ENCODE measurements around the gene RABGAP1.

The RABGAP1 gene

DNA sequence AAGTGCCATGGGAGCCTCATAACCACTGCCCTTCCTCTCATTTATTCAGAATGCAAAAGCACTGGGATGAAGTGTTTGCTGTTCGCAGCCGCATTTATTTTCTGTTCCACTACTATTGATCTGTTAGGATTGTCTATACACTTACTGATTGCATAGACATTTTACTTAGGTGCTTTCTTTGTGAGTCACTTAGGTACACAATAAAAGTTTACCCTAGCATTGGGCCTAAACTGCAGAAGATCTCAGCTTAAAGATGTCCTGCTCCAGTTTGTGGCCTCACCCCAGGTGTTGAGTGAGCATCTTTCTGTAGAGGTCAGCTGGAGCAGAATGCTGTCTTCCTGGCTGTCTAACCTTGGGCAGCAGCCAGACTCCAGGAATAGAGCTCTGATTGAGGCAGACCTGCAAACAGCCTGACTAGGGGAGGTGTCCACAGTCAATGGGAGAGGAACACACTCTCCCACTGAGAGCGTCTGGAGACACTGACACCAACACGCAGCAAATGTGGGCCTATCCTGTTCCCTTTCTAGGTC lies 146.6 kb downstream of the RABGAP1 start:
- DNase-seq, result no peak

DNA sequence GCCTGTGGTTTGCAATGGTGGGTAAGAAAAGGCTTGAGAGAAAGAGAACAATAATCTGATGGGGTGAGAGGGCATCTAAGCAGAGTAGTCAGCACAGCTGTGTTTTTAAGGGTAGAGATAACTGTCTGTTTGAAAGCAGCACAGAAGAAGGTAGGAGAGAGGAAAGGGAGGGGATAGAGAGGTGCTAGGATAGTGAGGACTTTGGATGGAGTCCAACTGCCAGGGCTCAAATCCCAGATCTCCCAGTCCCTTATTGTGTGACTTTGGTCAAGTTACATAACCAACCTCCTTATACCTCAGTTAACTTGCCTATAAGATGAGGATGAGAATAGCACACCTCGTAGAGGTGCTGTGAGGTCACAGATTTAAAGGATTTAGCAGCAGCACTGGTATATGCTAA lies 148.2 kb downstream of the RABGAP1 start:
- no peak for DNase-seq

DNA sequence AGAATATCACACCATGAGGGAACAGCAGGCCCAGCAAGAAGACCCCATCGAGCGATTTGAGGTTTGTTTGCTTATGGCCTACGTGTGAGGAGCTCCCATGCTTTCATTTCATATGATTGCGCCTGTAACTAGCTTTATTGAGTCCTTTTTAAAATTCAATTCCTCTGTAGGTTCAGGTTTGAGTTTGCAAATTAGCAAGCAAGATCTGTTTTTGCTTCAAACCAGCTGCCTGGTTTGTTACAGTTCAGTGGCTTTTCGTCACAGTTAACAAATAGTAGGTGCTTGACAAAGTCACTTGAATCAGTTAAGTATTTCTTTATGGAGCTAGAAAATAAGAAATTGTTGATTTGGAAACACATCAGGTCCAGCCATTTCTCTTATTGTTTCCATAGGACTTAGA lies 149.0 kb downstream of the RABGAP1 start:
- DNase-seq, result no peak

DNA sequence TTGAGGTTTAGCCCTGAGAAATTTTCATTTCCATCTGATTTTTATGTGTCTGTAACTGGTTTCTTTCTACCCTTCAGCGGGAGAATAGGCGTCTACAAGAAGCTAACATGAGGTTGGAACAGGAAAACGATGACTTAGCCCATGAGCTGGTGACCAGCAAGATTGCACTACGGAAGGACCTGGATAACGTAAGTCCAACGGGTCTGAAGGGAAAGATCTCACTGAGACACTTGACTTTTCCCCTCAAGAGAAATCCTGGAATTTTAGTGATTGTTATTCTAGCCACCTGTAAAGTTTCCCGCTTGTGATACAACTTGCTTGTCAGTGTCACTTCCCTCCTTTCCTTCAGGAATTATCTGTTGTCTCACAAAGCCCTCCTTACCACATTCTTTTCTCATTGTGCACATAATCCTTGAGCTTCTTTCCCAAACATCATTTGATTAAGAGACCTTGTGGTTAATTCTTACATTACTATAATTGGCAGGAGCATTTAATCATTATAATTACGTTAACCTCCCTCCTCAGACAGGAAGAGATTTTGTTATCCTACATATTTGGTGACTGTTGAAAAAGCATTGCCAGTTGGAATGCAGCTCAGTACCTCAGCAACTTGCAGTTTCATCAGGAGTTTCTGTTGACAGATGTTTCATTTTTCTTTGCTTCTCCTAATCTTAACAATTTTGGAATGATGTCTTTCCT lies 149.5 kb downstream of the RABGAP1 start:
- no peak for DNase-seq

DNA sequence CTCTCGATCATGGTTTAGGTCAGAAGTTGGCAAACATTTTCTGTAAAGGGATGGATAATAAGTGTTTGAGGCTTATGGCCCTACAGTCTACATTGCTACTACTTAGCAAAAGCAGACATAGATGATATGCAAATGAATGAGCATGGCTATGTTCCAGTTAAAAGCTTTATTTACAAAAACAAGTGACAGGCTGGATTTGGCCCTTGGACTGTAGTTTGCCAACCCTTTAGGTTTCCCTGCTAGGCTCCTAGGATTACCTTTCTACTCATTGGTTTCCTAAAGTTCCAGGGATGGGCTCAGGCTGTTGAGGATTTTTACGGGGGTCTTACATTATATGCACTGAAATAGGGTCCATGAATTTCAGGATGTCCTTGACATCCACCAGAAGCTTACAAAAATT lies 150.1 kb downstream of the RABGAP1 start:
- DNase-seq, result no peak

DNA sequence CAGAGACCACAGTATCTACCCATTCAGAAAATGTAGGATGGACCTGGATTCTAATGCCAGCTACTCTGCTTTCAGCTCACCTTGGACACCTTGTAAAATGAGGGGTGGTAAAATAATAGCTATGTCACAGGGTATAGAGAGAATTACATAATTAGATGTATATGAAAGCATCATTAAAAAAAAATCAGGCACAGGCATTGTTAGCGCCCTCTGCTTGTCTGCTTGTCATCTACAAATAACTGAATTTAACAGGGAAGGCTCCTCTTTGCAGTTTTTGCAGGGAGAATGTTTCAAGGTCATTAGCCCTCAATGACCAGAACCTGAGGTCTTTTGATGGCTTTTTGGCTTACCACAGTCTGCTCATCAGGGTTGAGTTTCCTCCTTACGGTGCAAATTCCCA lies 150.6 kb downstream of the RABGAP1 start:
- DNase-seq, result no peak

DNA sequence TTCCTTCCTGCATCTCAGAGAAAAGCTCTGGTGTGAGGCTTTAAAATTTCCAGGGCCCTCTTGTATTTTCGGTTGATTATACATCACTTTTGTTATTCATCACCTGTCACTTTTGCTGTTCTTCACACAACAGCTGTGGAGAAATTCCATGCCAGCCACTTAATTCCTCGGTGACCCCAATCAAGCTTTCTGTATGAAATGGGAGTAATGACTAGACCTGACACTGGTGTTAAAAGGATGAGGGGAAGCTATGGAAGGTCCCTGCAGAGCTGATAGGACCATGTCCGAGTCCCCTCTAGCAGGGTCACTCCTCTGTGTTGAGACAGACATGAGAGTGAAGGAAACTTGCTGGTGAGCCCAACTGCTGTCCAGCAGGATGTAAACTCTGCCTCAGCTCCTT lies 152.3 kb downstream of the RABGAP1 start:
- DNase-seq, result no peak

DNA sequence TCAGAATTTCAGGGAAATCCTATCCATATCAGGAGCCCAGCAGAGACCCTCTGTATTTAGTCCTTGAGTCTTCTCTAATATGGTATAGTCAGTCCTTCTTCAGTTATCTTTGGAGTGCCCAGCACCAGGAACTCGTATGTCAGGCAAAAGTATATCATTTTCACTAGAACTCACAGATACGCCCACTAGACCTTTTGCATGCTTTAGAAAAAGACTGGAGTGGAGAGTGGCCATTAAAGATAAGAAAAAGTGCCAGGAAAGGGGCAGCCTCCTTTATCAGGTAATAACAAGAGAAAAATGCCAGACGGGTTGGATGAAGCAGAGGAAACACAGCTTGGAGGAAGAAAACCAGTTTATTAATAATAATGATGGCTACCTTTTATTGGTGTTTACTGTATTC lies 156.2 kb downstream of the RABGAP1 start:
- DNase-seq, result no peak

DNA sequence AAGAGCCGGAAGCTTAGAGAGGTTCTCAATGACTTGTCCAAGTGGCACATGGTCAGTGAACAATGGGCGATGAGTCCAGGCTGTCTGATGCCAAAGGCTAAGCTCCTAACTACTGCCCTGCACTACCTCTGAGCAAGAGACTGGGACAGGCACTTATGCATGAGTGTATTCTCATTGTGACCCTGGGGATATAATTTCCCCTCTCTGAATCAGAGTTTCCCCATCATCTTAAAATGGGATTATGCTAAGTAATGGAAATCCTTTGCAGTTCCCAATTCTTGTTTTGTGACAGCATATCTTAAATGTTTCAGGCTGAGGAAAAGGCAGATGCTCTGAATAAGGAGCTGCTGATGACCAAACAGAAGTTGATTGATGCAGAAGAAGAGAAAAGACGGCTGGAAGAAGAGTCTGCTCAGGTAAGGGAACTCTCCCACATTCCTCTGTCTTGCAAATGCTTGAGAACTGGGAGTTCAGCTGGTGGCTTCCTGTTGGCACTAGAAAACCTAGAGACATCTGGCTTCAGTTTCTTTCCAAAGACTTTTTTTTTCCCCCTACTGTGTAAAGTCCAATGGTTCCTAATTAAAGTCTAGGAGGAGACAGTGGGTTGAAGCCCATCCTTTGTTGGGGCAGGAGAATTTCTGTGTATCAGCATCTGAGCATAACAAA lies 156.7 kb downstream of the RABGAP1 start:
- no peak for DNase-seq

DNA sequence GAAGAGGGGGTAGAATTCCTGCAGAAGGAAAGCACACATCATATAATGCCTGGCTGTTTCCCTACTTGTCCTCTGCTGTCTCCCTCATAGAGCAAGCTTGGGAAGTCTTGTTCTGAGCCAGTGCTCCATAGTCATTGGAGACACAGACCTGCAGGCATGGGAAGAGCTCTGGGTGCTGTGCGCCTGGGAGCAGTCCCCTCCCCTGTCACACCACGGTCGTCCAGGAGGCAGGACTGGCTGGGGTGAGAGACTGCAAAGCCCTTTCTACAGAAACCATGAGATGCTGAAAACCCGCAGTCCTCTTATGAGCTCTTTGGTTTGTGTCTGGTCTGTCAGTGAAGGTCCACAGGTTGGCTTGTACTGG lies 157.3 kb downstream of the RABGAP1 start:
- no peak for DNase-seq

DNA sequence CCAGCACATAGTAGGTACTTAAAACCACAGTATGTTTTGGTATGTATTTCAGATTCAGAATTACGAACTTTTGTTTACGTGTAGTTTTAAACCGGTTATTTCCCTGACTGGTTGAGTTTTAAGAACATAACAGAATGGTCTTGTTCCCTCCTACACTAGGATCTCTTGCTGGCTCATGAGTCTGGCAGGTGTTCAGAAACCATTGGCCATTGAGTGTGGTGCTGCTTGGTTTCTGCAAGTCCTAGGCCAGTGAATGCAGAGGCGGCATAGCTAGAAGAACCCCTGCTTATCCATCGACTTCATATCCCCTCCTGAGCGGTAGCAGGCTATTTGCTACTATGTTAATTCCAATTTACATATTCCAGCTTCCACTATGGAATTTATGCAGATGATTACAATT lies 158.2 kb downstream of the RABGAP1 start:
- no peak for DNase-seq

DNA sequence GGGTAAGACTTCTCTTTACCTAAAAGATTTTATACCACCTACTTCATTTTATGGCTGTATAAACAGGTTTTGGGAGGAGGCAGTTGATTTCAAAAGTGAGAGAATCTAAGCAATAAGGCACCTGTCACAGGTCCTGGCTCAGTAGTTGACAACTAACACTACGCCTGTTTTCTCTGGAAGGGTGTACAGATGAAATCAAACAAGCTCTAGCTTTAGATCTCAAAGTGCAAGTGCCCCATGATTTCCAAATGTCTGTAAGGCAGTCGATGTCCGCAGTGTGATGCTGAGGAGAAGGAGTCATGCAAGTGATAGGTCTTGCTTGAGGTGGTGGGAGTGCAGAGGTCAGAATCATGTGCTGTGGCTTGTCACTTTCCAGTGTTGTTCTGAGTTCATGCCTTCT lies 158.7 kb downstream of the RABGAP1 start:
- DNase-seq, result no peak

DNA sequence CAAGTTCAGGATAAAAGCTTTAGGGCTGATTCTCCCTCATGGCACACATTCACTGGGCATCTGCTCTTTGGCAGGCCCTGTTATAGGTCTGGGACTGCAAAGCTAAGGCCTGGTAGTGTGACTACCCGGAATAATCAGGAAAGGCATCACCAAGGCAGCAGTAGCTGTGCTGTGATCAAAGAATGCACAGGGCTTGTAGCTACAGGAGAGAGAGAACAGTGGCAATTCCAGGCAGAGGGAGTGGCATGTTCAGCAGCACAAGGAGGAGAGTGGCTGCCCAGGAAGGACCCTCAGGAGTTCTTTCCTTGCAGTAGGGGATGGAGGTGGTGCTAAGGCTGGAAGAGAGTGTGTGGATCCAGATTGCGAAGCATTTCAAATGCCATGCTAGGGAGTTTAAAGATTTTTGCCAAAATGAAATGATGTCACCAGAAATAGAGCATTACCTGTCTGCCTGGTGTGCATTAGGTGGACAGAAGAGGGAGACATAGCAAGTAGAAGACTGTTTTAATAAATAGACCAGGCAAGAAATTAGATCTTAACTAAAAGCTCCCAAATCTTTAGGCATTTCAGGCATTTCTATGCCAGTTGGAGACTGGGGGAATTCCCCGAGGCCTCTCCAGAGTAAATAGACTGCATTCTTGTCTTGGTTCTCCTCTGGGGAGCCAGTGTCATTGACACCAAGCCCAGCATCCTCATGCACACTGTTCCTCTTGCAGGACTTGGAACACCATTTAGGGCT lies 161.7 kb downstream of the RABGAP1 start:
- DNase-seq, result no peak

DNA sequence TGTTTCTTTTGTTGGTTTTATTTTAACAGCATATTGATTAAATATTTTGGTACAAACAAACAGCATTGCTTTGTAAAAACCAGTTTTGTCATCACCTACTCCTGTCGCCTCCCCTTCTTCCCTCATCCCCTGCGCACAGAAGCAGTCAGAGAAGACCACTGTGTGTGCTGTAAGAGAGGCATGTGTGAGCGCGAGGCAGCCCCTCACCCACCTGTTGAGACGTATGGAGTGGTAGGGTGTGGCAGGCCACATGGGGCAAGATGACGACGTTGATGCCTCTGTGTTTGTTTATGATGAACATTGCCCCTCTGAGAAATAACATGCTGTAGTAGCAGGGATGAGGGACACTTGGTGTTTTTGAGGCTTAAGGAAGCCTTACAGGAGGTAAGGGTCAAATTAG lies 164.0 kb downstream of the RABGAP1 start:
- no peak for DNase-seq

DNA sequence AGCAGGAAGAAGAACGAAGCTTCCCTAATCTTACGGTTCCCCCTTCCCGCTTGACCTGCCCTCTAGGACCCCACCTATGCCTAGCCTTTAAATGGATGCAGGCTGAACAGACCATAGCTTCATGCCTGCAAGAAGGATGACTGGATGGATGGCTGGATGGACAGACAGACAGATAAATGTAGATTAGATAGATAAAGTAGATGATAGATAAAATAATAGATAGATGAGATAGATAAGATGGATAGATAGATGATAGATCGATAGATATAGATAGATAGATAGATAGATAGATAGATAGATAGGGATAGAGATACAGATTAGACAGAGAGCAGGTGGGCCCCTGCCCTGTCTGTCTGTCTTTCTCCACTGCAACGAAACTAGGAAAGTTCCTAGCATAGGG lies 164.7 kb downstream of the RABGAP1 start:
- no peak for DNase-seq

DNA sequence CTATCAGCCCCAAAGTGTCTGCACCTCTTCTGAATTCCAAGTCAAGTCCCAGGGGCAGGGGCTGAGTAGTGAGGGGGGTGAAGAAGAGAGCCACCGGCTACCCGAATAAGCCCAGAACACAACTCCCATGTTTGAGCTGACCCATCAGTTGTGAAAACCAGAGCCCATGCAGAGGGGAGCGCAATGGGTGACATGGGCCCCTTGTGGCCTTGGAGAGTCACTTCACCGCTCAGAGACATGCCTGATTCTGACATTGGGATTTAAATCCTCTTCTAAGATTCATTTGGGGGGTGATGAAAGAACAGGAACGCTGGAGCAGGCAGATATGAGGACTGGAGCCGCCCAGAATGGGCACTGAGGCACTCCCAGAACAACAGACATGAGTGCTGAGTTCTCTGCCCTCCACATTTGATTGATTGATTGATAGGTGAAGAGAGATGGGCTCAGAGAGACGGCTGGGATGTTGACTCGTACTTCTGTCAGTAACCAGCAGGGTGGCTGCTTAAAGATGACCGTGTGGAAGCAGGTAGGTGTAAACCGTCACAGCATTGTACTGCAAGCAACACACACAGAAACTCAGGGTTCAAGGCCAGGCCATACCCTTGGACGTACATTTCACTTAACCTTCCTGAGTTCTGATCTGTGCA lies 166.9 kb downstream of the RABGAP1 start:
- no peak for DNase-seq

DNA sequence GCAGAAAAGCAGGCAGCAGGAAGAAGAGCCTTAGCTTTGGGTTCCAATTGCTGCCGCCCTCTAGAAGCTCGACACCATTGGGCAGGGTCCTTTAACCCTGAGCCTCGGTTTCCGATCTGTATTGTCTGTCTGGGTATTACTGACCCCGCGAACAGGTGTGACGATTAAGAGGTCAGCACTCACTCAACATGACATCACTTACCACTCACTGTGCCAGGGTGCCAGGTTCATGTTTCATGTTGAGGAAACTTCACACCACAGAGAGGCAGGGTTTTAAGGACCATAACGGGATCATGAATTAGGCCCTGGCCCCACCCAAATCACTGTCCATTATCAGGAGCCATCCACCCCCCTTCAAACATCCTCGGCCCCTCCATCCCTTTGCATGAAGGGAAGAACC lies 168.2 kb downstream of the RABGAP1 start:
- DNase-seq, result no peak

DNA sequence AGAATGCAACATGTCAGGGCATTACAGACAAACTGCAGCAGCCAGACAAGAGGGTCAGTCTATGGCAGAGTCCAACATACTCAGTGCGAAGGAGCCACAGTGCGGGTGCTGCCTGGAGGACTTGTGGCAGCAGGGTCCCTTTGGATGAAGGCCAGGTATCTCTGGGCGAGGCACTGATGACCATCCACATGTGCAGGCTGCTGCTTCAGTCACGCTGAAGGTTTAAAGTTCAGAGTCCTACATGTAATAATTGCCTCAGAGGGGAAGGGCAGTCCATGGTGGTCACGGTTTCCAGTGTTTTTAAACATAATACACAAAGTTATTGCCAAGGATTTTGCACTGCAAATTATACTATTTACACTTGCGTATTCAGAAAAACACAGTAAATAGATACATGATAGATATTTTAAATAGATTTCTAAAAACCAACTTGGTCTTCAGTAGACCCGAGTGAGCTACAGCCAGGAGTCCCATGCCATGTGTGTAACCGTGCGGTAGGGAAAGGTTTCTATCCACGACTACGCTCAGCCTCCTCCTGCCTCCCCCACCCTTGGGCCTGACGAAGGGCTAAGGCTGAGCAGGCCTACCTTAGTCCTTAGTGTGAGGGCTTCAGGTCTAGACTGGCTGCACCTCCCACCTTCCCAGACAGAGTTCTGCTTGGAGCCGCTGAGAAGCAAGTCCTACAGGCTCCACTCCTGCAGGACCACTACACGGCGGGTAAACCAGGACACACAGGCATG lies 168.9 kb downstream of the RABGAP1 start:
- DNase-seq, result no peak

DNA sequence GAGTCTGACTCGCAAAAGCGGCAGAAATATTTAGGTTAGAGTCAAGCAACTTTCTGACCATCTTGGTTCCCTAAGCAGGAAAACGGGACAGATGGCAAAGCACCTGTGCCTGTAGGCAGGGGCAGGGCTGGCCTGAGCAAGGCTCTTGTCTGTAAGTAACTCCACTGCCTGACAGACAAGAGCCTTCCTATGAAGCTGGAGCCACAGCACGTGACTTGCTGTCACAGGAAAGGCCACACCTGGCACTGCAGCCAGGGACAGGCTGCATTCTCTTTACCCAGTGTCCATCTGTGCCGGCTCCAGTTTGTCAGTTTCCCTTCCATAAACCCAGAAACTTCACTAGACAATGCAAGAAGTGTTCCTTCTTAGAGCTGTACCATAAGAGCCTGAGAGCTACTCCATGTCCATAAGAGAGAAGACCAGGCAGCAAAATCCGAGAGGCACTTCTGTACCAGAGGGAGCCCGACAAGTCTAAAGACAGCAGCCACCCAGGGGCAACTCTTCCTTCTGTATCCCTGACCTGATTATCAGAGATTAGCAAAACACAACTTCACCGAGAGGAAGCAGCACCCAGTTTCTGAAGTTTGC lies 170.7 kb downstream of the RABGAP1 start:
- DNase-seq, result no peak

DNA sequence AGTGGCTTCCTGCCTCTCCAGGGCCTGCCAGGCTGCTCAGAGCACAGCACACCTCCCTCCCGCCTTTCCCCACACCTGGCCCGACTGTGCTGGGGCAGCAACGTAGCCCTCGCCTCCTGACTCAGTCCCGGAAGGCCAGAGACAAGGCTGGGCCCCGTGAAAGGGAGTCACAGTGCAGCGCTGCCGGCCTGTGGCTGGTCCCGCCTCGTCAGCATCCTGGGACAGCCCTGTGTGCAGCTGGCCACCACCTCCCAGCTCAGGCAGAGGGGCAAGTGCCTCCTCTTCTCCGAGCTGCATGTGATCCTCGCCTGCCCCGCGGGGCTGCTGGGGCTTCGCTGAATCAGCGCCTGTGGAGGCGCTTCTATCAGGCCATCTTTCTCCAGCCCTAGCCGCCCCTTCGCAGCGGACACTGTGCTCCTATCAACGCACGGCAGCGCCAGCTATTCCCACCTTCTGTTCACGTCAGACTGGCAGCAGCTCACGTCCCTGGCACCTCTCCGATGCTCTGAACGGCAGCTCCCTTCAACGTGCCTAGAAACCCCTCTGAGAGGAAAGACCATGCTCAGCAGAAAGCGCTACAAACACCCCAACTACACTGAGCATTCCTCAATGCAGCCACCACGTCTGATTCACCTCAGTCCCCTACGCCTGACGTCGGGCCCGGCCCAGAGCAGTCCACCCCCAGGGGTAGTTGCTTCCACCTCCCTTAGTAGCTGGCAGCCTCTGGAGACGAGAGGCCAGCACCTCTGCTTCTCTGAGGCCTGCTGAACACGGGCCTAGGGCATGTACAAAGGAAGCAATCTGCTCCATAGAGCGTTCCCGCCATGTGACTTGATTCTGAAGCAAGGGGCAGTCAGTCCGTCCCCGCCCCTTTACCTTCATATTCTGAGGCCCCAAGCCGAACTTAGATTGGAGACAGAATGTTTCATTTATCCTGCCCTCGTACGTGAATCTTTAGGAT lies 171.5 kb downstream of the RABGAP1 start:
- peak in 1 of 2 donors; percentile 13 for DNase-seq

DNA sequence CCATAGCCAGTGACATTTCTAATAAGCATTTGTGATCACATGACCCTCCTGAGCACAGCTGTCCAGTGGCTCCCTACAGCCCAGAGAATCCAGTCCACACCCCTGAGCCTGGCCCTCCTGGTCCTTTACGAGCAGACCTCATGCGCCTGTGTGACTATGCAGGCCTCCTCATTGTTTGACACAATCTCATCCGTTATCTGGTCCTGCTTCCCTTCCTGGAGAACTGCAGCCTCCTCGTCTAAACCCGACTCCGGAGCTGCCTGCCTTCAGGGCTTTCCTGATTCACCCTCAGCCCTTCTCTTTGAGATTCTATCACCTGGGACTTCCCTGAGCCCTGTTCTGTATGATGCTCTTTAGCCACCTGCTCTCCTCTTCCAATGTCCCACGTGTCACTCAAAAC lies 172.4 kb downstream of the RABGAP1 start:
- no peak for DNase-seq
